Limb (tissue), 2 donors: ENCODE measurements around the gene MUC4.
"Not testable (repeated sequence)": the region's sequence is repeated elsewhere in the genome, so short reads cannot be mapped to it uniquely, and the experiment has no call there.

Experiments used
- DNase-seq, 2 donors: peaks; one replicate each; pipeline ENCODE4 v3.0.0-alpha.2; 2016; ENCODE audit errors: extremely low spot score in 2 of 2

Gene MUC4

GRCh38 chr3:195835791-195836190 is 24.1 kb upstream of the MUC4 start:
- no peak for DNase-seq

GRCh38 chr3:195834675-195835583 is 23.2 kb upstream of the MUC4 start:
- no peak for DNase-seq

GRCh38 chr3:195829897-195830254 is 18.1 kb upstream of the MUC4 start:
- DNase-seq: no peak

DNA sequence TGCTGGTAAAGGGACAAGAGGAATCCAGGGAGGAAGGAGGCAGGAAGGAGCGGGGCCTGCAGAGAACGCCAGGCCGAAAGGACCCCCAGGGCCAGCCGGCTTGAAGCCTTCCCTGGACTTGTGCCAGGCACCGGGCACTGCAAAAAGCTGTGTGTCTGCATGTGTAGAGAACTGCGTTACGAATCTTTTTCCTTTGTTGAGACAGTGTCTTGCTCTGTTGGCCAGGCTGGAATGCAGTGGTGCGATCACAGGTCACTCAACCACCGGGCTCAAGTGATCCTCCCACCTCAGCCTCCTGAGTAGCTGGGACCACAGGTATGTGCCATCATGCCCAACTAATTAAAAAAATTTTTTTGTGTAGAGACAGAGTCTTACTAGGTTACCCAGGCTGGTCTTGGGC is 17.0 kb upstream of the MUC4 start:
- no peak for DNase-seq

DNA sequence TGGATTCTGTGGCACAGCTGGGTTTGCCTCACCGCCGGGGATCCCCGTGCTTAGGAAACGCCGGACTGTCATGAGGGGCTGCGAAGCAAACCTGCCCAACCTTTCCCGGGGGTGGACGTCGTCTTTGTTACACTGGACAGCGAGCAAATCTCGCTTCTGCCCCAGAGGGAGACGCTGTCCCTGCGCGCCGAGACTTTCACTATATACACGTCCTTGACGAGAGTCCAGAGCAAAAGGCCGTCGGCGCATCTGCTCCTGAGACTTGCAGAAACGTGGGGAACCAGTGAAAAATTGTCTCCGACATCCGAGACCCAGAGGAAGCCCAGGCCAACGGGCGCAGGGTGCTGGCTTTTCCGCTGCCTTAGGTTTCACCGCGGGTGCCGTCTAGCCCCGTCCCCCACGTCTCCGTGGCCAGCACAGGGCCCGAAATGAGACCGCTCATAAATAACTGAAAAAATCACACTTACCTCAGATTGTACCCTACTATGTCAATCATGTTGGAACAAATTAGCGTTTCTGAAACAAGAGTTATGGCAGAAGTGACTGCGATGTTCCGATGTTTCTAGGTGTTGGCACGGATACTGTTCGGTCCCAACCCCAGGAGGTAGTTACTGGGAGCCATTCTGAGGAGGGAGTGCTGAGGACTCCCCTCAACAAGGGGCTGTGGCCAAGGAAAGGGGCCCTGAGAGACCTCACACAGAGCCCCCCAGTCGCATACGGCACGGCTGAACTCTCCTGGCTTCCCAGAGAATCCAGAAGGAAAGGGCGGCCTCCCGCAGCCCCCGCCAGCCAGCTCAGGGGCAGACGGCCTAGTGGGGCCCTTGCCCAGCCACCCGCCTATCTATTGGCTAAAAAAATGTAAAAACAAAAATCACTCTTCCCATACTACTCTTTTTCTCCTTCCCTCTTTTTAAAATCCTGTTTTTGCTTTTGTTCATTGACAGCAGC is 14.4 kb upstream of the MUC4 start:
- DNase-seq: no peak

GRCh38 chr3:195825191-195825588 is 13.5 kb upstream of the MUC4 start:
- DNase-seq: no peak

- DNase-seq: not testable (repeated sequence)
These were observed 12.9 kb upstream of the MUC4 start for GRCh38 chr3:195824425-195825190.

DNA sequence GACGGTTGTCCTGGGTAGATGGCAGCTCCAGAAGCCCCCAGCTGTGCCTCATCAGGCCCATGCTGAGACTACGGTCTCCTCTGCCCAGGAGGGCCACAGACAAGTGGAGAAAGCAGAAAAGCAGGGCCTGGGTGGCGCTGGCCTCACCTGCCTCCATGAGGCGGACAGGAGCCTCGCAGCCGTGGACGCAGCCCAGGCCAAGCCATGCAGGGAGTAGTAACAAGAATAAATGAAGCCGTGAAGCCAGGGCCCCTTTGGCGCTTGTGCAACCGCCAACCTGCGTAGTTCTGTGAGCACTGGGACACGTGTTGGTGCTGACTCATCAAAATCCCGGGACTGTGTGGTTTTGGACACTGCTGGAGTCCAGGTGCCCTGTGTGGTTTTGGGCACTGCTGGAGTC is 12.3 kb upstream of the MUC4 start:
- DNase-seq: no peak

DNA sequence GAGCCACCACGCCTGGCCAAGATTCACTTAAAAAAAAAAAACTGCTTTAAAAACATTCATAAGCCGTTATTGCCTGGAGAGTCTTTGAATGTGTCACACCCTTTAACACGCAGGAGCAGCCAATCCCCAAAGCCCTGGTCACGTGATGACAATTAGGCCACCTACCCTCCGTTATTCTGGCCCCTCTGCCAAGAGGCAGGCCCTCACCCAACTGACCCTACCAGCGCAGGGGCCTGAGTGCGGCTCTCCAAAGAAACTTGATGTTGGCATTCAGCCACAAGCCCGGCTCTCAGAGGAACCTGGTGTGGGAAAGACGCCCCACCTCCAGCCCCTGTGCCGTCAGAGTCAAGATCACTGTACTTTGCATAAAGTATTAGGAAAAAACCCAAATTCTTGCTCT is 11.6 kb upstream of the MUC4 start:
- DNase-seq: no peak

GRCh38 chr3:195822131-195822696 is 10.5 kb upstream of the MUC4 start:
- no peak for DNase-seq

GRCh38 chr3:195821403-195822130 is 9.8 kb upstream of the MUC4 start:
- no peak for DNase-seq

GRCh38 chr3:195820901-195821300 is 9.2 kb upstream of the MUC4 start:
- DNase-seq: no peak

- no peak for DNase-seq
These were observed 8.5 kb upstream of the MUC4 start for GRCh38 chr3:195820186-195820585.

DNA sequence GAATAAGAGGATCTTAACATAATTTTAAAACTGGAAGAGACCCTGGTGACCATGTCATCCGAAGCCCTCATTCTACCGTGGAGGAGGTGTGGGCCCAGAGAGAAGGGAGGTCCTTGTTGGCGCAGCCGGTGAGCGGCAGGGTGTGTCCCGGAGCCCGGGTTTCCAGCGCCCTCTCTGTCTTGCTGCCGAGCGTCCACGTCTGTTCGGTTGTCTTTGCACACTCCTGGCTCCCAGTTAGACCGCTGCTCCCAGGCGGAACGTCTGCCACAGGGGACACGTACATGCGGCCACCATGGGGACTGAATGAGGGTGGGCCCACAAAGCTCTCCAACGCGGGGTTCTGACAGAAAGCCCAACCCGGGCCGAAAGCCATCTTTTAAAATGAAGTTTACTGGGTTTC is 6.6 kb upstream of the MUC4 start:
- DNase-seq: no peak

- no peak for DNase-seq
These were observed 5.9 kb upstream of the MUC4 start for GRCh38 chr3:195817578-195818135.

- not testable (repeated sequence) for DNase-seq
These were observed 4.7 kb upstream of the MUC4 start for GRCh38 chr3:195816276-195816913.

GRCh38 chr3:195815169-195815771 is 3.5 kb upstream of the MUC4 start:
- DNase-seq: no peak

GRCh38 chr3:195813916-195814640 is 2.3 kb upstream of the MUC4 start:
- DNase-seq: no peak

- no peak for DNase-seq
These were observed 637 bp upstream of the MUC4 start for GRCh38 chr3:195812366-195812765.
